Suprapubic skin (tissue), 4 donors: ENCODE measurements around the gene ASH1L. TPM values are rescaled to one million over a fixed set of nuclear protein-coding genes. Genes with fewer than 3 reads are reported as not detected.
"Not testable (repeated sequence)": the region's sequence is repeated elsewhere in the genome, so short reads cannot be mapped to it uniquely, and the experiment has no call there.

Experiments
- DNase-seq, 2 donors: peaks; one replicate each; pipeline ENCODE4 v3.0.0-alpha.2; 2019; ENCODE audit warnings: low spot score in 2 of 2
- H3K27ac ChIP-seq: fragments of 200-600 bp; sonication (generic); one replicate; pipeline ENCODE4 v1.5.1; 2019
- H3K27me3 ChIP-seq: fragments of 200-600 bp; sonication (generic); one replicate; pipeline ENCODE4 v1.5.1; 2019
- H3K36me3 ChIP-seq: fragments of 200-600 bp; sonication (generic); one replicate; pipeline ENCODE4 v1.5.1; 2019
- H3K4me1 ChIP-seq: fragments of 200-600 bp; sonication (generic); one replicate; pipeline ENCODE4 v1.5.1; 2019
- H3K4me3 ChIP-seq: fragments of 200-600 bp; sonication (generic); one replicate; pipeline ENCODE4 v1.5.1; 2019; ENCODE audit warnings: mild to moderate bottlenecking
- H3K9me3 ChIP-seq: fragments of 200-600 bp; sonication (generic); one replicate; pipeline ENCODE4 v1.5.1; 2019
- EP300 ChIP-seq: sonication (generic); formaldehyde crosslinking; IDR thresholded peaks from one replicate; pipeline ENCODE4 v1.6.1; 2017; ENCODE audit warnings: antibody characterized with exemption
- POLR2A ChIP-seq, 2 donors: fragments of 450-650 bp; IDR thresholded peaks; one replicate each; pipeline ENCODE4 v1.6.1; 2017; ENCODE audit warnings: antibody characterized with exemption in 2 of 2, mild to moderate bottlenecking in 2 of 2, moderate library complexity in 2 of 2
- POLR2AphosphoS5 ChIP-seq, 3 donors: sonication (generic); formaldehyde crosslinking; IDR thresholded peaks; one replicate each; pipeline ENCODE4 v1.6.1; 2017; ENCODE audit warnings: antibody characterized with exemption in 3 of 3
- WGBS: methylation state at CpG from one replicate; pipeline ENCODE4 v1.1.5; 2018; 5-methylcytosine and 5-hydroxymethylcytosine counted together
- total RNA-seq, 4 donors: library from RNA; depleted of rRNA; stranded (reverse); fragments of >200 nt; gene quantifications; one replicate each; pipeline ENCODE4 v1.1.0, GENCODE V29; 2016
- TF ChIP-seq, protein P1 (sequence below), 2 donors: fragments of 200-600 bp in 1 of 2; fragments of 450-650 bp in 1 of 2; sonication (generic) in 1 of 2; IDR thresholded peaks; one replicate each; pipeline ENCODE4 v1.5.1; 2016 to 2019; ENCODE audit warnings: antibody characterized with exemption in 2 of 2, mild to moderate bottlenecking in 1 of 2, moderate library complexity in 1 of 2

Gene ASH1L
- total RNA-seq, 4 donors from 2014 or later: 51.9 to 121 (median 66.2) TPM

- DNase-seq: no peak
- H3K27ac ChIP-seq: no peak overlapping the region
- H3K4me1 ChIP-seq: no peaks in the 10 kb centered on the region
- H3K4me3 ChIP-seq: no peak overlapping the region
- no peaks in the 10 kb centered on the region for H3K27me3 ChIP-seq
- TF ChIP-seq, protein P1, sequence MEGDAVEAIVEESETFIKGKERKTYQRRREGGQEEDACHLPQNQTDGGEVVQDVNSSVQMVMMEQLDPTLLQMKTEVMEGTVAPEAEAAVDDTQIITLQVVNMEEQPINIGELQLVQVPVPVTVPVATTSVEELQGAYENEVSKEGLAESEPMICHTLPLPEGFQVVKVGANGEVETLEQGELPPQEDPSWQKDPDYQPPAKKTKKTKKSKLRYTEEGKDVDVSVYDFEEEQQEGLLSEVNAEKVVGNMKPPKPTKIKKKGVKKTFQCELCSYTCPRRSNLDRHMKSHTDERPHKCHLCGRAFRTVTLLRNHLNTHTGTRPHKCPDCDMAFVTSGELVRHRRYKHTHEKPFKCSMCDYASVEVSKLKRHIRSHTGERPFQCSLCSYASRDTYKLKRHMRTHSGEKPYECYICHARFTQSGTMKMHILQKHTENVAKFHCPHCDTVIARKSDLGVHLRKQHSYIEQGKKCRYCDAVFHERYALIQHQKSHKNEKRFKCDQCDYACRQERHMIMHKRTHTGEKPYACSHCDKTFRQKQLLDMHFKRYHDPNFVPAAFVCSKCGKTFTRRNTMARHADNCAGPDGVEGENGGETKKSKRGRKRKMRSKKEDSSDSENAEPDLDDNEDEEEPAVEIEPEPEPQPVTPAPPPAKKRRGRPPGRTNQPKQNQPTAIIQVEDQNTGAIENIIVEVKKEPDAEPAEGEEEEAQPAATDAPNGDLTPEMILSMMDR (IDR thresholded peaks at IDR 0.05): no peak
- TF ChIP-seq POLR2A (IDR thresholded peaks at IDR 0.05) (no peak), POLR2AphosphoS5 (IDR thresholded peaks at IDR 0.05) (no peak), EP300 (no peak)
- H3K36me3 ChIP-seq: peaks cover 16% of the 10 kb centered on the region
- 50% methylated on average over 4 of the region's 4 CpGs for WGBS
- no peaks in the 10 kb centered on the region for H3K9me3 ChIP-seq
These were observed 44.1 kb downstream of the ASH1L start for GRCh38 chr1:155518484-155518883.

- Histone ChIP-seq H3K4me1 (no peaks in the 10 kb centered on the region), H3K36me3 (peaks cover 12% of the 10 kb centered on the region), H3K9me3 (no peaks in the 10 kb centered on the region), H3K27ac (no peak overlapping the region), H3K4me3 (no peak overlapping the region), H3K27me3 (no peaks in the 10 kb centered on the region)
- DNase-seq: no peak
- WGBS: 89% methylated on average over 14 of the region's 14 CpGs
- TF ChIP-seq EP300 (no peak), POLR2A (IDR thresholded peaks at IDR 0.05) (no peak), POLR2AphosphoS5 (IDR thresholded peaks at IDR 0.05) (no peak)
- TF ChIP-seq, protein P1 (IDR thresholded peaks at IDR 0.05): no peak
These were observed 47.9 kb downstream of the ASH1L start for GRCh38 chr1:155514582-155515187.

GRCh38 chr1:155513300-155513916 is 49.2 kb downstream of the ASH1L start:
- Histone ChIP-seq H3K4me1 (peaks cover under 1% of the 10 kb centered on the region), H3K36me3 (peaks cover 6% of the 10 kb centered on the region), H3K27me3 (no peaks in the 10 kb centered on the region), H3K9me3 (no peaks in the 10 kb centered on the region), H3K4me3 (no peak overlapping the region), H3K27ac (no peak overlapping the region)
- DNase-seq: no peak
- 80% methylated on average over 3 of the region's 3 CpGs for WGBS
- TF ChIP-seq POLR2AphosphoS5 (IDR thresholded peaks at IDR 0.05) (no peak), EP300 (no peak), POLR2A (IDR thresholded peaks at IDR 0.05) (no peak)
- TF ChIP-seq, protein P1 (IDR thresholded peaks at IDR 0.05): no peak

DNA sequence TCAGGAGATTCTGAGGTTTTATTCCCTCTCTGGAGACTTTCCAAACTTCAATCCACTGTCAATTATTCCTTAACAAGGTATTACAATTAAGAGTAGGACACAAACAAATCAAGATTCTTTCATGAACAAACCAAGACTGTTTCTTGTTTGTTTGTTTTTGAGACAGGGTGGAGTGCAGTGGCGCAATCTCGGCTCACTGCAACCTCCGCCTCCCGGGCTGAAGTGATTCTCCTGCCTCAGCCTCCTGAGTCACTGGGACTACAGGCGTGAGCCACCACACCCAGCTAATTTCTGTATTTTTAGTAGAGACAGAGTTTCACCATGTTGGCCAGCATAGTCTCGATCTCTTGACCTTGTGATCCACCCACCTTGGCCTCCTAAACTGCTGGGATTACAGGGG is 51.2 kb downstream of the ASH1L start:
- DNase-seq, H3K4me3 ChIP-seq, H3K9me3 ChIP-seq, H3K36me3 ChIP-seq, H3K4me1 ChIP-seq, H3K27me3 ChIP-seq, H3K27ac ChIP-seq: not testable (repeated sequence)
- WGBS: 80% methylated on average over 6 of the region's 6 CpGs

GRCh38 chr1:155509064-155509463 is 53.5 kb downstream of the ASH1L start:
- TF ChIP-seq EP300 (no peak), POLR2AphosphoS5 (IDR thresholded peaks at IDR 0.05) (no peak), POLR2A (IDR thresholded peaks at IDR 0.05) (no peak)
- TF ChIP-seq, protein P1 (IDR thresholded peaks at IDR 0.05): no peak
- Histone ChIP-seq H3K27me3 (no peaks in the 10 kb centered on the region), H3K4me3 (no peak overlapping the region), H3K4me1 (peaks cover 9% of the 10 kb centered on the region), H3K27ac (no peak overlapping the region), H3K9me3 (no peaks in the 10 kb centered on the region), H3K36me3 (no peaks in the 10 kb centered on the region)
- DNase-seq: no peak
- 83% methylated on average over 2 of the region's 2 CpGs for WGBS
